ENCODE measurements around the gene AK3.
"Not testable (repeated sequence)": the region's sequence is repeated elsewhere in the genome, so short reads cannot be mapped to it uniquely, and the experiment has no call there.

AK3 gene

GRCh38 chr9:4760122-4760521 lies 19.1 kb upstream of the AK3 start:
- TF ChIP-seq, protein P1, sequence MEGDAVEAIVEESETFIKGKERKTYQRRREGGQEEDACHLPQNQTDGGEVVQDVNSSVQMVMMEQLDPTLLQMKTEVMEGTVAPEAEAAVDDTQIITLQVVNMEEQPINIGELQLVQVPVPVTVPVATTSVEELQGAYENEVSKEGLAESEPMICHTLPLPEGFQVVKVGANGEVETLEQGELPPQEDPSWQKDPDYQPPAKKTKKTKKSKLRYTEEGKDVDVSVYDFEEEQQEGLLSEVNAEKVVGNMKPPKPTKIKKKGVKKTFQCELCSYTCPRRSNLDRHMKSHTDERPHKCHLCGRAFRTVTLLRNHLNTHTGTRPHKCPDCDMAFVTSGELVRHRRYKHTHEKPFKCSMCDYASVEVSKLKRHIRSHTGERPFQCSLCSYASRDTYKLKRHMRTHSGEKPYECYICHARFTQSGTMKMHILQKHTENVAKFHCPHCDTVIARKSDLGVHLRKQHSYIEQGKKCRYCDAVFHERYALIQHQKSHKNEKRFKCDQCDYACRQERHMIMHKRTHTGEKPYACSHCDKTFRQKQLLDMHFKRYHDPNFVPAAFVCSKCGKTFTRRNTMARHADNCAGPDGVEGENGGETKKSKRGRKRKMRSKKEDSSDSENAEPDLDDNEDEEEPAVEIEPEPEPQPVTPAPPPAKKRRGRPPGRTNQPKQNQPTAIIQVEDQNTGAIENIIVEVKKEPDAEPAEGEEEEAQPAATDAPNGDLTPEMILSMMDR (IDR thresholded peaks at IDR 0.05; ENCODE audit: extremely low read depth, missing control alignments), result no peak
- DNase-seq (ENCODE audit: low spot score), result no peak

DNA sequence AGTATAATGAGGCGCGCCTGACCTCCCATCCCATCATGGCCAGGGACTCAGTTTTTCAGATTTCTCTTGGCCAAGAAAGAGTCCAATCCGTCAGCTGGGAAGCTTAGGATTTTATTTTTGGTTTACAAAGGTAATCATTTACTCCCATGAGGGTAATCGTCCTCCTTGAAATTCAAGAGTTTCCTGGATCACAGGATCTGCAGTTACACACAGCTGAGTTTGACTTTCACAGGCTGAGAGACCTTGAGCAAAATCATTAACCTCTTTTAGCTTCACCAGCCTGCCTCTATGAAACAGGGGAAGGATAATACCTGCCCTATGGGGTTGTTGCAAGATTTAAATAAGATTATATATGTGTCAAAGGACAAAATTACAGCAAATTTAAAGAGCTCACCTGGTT lies 15.4 kb upstream of the AK3 start:
- DNase-seq (ENCODE audit: low spot score), result no peak
- TF ChIP-seq, protein P1 (IDR thresholded peaks at IDR 0.05; ENCODE audit: extremely low read depth, missing control alignments), result no peak

DNA sequence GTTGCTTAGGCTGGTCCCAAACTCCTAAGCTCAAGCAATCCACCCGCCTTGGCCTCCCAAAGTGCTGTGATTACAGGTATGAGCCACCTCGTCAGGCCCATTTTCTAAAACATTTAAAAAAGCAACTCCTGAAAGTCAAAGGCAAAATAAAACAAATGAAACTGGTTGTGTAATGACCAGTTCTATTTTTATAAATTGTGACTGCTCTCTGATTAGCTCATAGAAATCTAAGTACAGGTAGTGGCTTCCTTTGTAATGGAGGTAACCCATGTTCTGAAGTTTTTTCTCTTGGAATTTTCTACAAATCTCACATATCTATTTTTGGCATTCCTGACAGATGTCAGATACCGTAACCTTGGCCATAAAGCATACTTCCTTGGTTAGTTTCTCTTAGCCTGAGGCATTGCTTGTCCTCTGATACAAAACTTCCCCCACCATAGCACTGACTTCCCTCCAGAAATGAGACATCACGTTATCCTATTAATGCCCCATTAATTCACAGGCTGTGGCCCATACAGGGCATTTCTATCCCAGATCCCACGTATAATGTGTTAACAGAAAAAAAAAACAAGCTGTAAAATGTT lies 14.1 kb upstream of the AK3 start:
- TF ChIP-seq, protein P1 (IDR thresholded peaks at IDR 0.05; ENCODE audit: extremely low read depth, missing control alignments), result no peak
- DNase-seq (ENCODE audit: low spot score), result peak; percentile 20

DNA sequence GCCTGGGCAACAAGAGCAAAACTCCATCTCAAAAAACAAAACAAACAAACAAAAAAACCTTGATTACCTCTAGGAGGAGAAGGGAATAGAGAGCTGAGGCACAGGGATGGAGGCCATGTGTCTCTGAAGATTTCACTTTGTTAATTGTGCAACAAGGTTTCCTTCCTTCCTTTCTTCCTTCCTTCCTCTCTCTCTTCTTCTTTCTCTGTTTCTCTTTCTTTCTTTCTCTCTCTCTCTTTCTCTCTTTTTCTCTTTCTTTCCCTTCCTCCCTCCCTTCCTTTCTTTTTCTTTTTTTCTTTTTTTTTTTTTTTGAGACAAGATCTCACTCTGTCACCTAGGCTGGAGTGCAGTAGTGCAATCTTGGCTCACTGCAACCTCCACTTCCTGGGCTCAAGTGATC lies 13.5 kb upstream of the AK3 start:
- DNase-seq (ENCODE audit: low spot score), result not testable (repeated sequence)

- peak; percentile 46 for DNase-seq (ENCODE audit: low spot score)
- TF ChIP-seq, protein P1 (IDR thresholded peaks at IDR 0.05; ENCODE audit: extremely low read depth, missing control alignments), result peak; percentile 42
These were observed 9.1 kb upstream of the AK3 start for GRCh38 chr9:4750023-4750673.

- no peak for DNase-seq (ENCODE audit: low spot score)
- TF ChIP-seq, protein P1 (IDR thresholded peaks at IDR 0.05; ENCODE audit: extremely low read depth, missing control alignments), result no peak
These were observed 7.6 kb upstream of the AK3 start for GRCh38 chr9:4748612-4749011.

- no peak for DNase-seq (ENCODE audit: low spot score)
- TF ChIP-seq, protein P1 (IDR thresholded peaks at IDR 0.05; ENCODE audit: extremely low read depth, missing control alignments), result no peak
These were observed 5.5 kb upstream of the AK3 start for GRCh38 chr9:4746278-4747030.

Measured in GM20000 (cell line).